ENCODE results near the gene NID2.

GRCh38 chr14:52075371-52075770 lies 6.5 kb upstream of the NID2 start:
- no peak for TF ChIP-seq CTCF (IDR thresholded peaks at IDR 0.05)
- no peak for TF ChIP-seq EZH2phosphoT487 (IDR thresholded peaks at IDR 0.05)
- no peak for TF ChIP-seq EZH2 (IDR thresholded peaks at IDR 0.05)
